ENCODE results near the gene PPT2.

- TF ChIP-seq CTCF (IDR thresholded peaks at IDR 0.05) (no peak), POLR2AphosphoS5 (IDR thresholded peaks at IDR 0.05) (no peak)
These were observed 55.1 kb downstream of the PPT2 start for GRCh38 chr6:32208996-32209395.

Data from prostate gland (tissue), 2 donors.